SK-N-SH (cell line): ENCODE measurements around the gene TADA2B. TPM values are rescaled to one million over a fixed set of nuclear protein-coding genes. Genes with fewer than 3 reads are reported as not detected.

Experiments
- CTCF ChIA-PET: fragments of 300-600, 350-600 bp; formaldehyde crosslinking; extraction: SDS; loops from one replicate; lab custom pipeline; 2021; lab: Yijun Ruan, JAX
- POLR2A ChIA-PET: fragments of 350-600 bp; sonication (Branson Sonifier 250); formaldehyde crosslinking; extraction: SDS; loops from one replicate; lab custom pipeline; 2020; ENCODE audit warnings: antibody characterized with exemption, inconsistent platforms; lab: Yijun Ruan, JAX
- DNase-seq: peaks from one replicate; pipeline ENCODE4 v3.0.0; 2012
- H2AFZ ChIP-seq: fragments of 200-600 bp; sonication (generic); 2 replicates; pipeline ENCODE4 v1.8.1; 2016; ENCODE audit warnings: antibody characterized with exemption, mild to moderate bottlenecking, low read depth
- H3F3A ChIP-seq: fragments of 200-600 bp; sonication (generic); replicated peaks from 2 replicates; pipeline ENCODE3; 2016; ENCODE audit warnings: antibody characterized with exemption, mild to moderate bottlenecking; ENCODE audit not compliant: insufficient read depth
- H3K27ac ChIP-seq, 2 experiments: fragments of 200-500 bp in 1 of 2; fragments of 200-600 bp in 1 of 2; sonication (Bioruptor generic) in 1 of 2; sonication (generic), shearing (Covaris generic) in 1 of 2; 2 replicates each; pipeline versions ENCODE4 v1.5.1 to v1.6.1; 2014 to 2016; ENCODE audit warnings: low read depth in 2 of 2, inconsistent platforms in 1 of 2, low read length in 1 of 2, mild to moderate bottlenecking in 1 of 2, mixed read lengths in 1 of 2
- H3K27me3 ChIP-seq: fragments of 200-600 bp; sonication (generic), shearing (Covaris generic); 2 replicates; pipeline ENCODE4 v1.6.1; 2016; ENCODE audit warnings: mixed run types; ENCODE audit not compliant: insufficient read depth
- H3K36me3 ChIP-seq, 2 experiments: fragments of 200-500 bp in 1 of 2; fragments of 200-600 bp in 1 of 2; sonication (Bioruptor generic) in 1 of 2; sonication (generic) in 1 of 2; replicated peaks in 1 of 2; 2 replicates each; pipeline versions ENCODE3 to v1.5.1; 2014 to 2016; ENCODE audit warnings: low read length in 1 of 2, mild to moderate bottlenecking in 1 of 2; ENCODE audit not compliant: insufficient read depth in 2 of 2, control insufficient read depth in 1 of 2
- H3K4me1 ChIP-seq, 2 experiments: fragments of 200-500 bp in 1 of 2; fragments of 200-600 bp in 1 of 2; sonication (Bioruptor generic) in 1 of 2; sonication (generic), shearing (Covaris generic) in 1 of 2; 2 replicates each; pipeline versions ENCODE4 v1.5.1 to v1.6.1; 2014 to 2016; ENCODE audit warnings: low read depth in 1 of 2, low read length in 1 of 2, mixed run types in 1 of 2; ENCODE audit not compliant: insufficient read depth in 2 of 2, control insufficient read depth in 1 of 2
- H3K4me2 ChIP-seq: fragments of 200-600 bp; sonication (generic), shearing (Covaris generic); 2 replicates; pipeline ENCODE4 v1.6.1; 2017; ENCODE audit warnings: mixed run types
- H3K4me3 ChIP-seq, 2 experiments: fragments of 200-500 bp in 1 of 2; fragments of 200-600 bp in 1 of 2; sonication (Bioruptor generic) in 1 of 2; sonication (generic), shearing (Covaris generic) in 1 of 2; 2 replicates each; pipeline versions ENCODE4 v1.5.1 to v1.8.1; 2014 to 2016; ENCODE audit warnings: low read depth in 2 of 2, inconsistent platforms in 1 of 2, low read length in 1 of 2, mild to moderate bottlenecking in 1 of 2, mixed read lengths in 1 of 2, moderate library complexity in 1 of 2
- H3K79me2 ChIP-seq: fragments of 200-600 bp; sonication (generic); 2 replicates; pipeline ENCODE4 v1.8.1; 2017; ENCODE audit warnings: mild to moderate bottlenecking; ENCODE audit not compliant: insufficient read depth
- H3K9ac ChIP-seq: fragments of 200-600 bp; sonication (generic); 2 replicates; pipeline ENCODE4 v1.6.1; 2017; ENCODE audit warnings: mixed run types
- H3K9me2 ChIP-seq: fragments of 200-600 bp; sonication (generic); 2 replicates; pipeline ENCODE4 v1.6.1; 2017; ENCODE audit warnings: mixed run types
- H3K9me3 ChIP-seq: fragments of 200-600 bp; sonication (generic); 2 replicates; pipeline ENCODE4 v1.6.1; 2017; ENCODE audit warnings: mixed run types, mild to moderate bottlenecking, moderate library complexity
- H4K20me1 ChIP-seq: fragments of 200-600 bp; sonication (generic); 2 replicates; pipeline ENCODE4 v1.6.1; 2017; ENCODE audit warnings: mild to moderate bottlenecking, mixed run types; ENCODE audit not compliant: insufficient read depth
- EP300 ChIP-seq, 2 experiments: IDR thresholded peaks; 2 replicates each; pipeline versions ENCODE4 v1.4.0 to v1.6.1; 2012; ENCODE audit warnings: borderline replicate concordance in 1 of 2, low read depth in 1 of 2, low read length in 1 of 2
- FOSL2 ChIP-seq: IDR thresholded peaks from 2 replicates; pipeline ENCODE4 v1.4.0; 2012; ENCODE audit warnings: low read depth, mild to moderate bottlenecking, moderate library complexity, borderline replicate concordance
- FOXJ3 ChIP-seq: sonication (generic); formaldehyde crosslinking; IDR thresholded peaks from 2 replicates; pipeline ENCODE4 v1.5.1; 2020; ENCODE audit warnings: mild to moderate bottlenecking, missing genetic modification reagents
- FOXM1 ChIP-seq: IDR thresholded peaks from 2 replicates; pipeline ENCODE4 v1.4.0; 2012; ENCODE audit warnings: low read depth, mild to moderate bottlenecking
- IRF3 ChIP-seq: fragments of 150-350 bp; IDR thresholded peaks from 2 replicates; pipeline ENCODE4 v1.6.1; 2016; ENCODE audit warnings: mild to moderate bottlenecking, low read depth, low read length
- MAX ChIP-seq: IDR thresholded peaks from 2 replicates; pipeline ENCODE4 v1.4.0; 2012; ENCODE audit warnings: low read depth
- MEF2A ChIP-seq: IDR thresholded peaks from 2 replicates; pipeline ENCODE4 v1.4.0; 2012; ENCODE audit warnings: low read depth, borderline replicate concordance
- NFIC ChIP-seq: IDR thresholded peaks from 2 replicates; pipeline ENCODE4 v1.4.0; 2012; ENCODE audit warnings: borderline replicate concordance
- NRF1 ChIP-seq: IDR thresholded peaks from 2 replicates; pipeline ENCODE4 v1.6.1; 2012; ENCODE audit warnings: low read depth, mild to moderate bottlenecking, low read length
- PBX3 ChIP-seq: IDR thresholded peaks from 2 replicates; pipeline ENCODE4; 2012
- POLR2AphosphoS5 ChIP-seq: IDR thresholded peaks from 2 replicates; pipeline ENCODE4 v1.6.1; 2012; ENCODE audit warnings: low read depth, low read length
- RCOR1 ChIP-seq: fragments of 150-350 bp; IDR thresholded peaks from 2 replicates; pipeline ENCODE4 v1.6.1; 2017; ENCODE audit warnings: antibody characterized with exemption, low read length
- RFX5 ChIP-seq: IDR thresholded peaks from 2 replicates; pipeline ENCODE4 v1.6.1; 2012; ENCODE audit warnings: mild to moderate bottlenecking, improper control_type of control experiment, low read length
- RXRA ChIP-seq: IDR thresholded peaks from 2 replicates; pipeline ENCODE4 v1.4.0; 2012; ENCODE audit warnings: low read depth, mild to moderate bottlenecking, borderline replicate concordance
- SMC3 ChIP-seq: IDR thresholded peaks from 2 replicates; pipeline ENCODE4 v1.6.1; 2012; ENCODE audit warnings: low read depth, low read length, improper control_type of control experiment
- TCF12 ChIP-seq: IDR thresholded peaks from 2 replicates; pipeline ENCODE4 v1.4.0; 2012
- TEAD4 ChIP-seq: IDR thresholded peaks from 2 replicates; pipeline ENCODE4 v1.4.0; 2012; ENCODE audit warnings: mild to moderate bottlenecking, borderline replicate concordance; ENCODE audit not compliant: insufficient read depth
- WGBS: methylation state at CpG from one replicate; pipeline ENCODE4 v1.1.6; 2017; ENCODE audit warnings: low lambda C conversion rate; 5-methylcytosine and 5-hydroxymethylcytosine counted together
- polyA plus RNA-seq, 3 experiments: library from polyadenylated mRNA; depleted of rRNA; stranded (reverse); fragments of >200 nt; gene quantifications; 2 replicates each; pipeline ENCODE4 v1.2.3, GENCODE V29; 2012
- TF ChIP-seq, protein P1 (sequence below): IDR thresholded peaks from 2 replicates; pipeline ENCODE4 v1.6.1; 2012; ENCODE audit warnings: mild to moderate bottlenecking, low read depth, low read length, moderate library complexity
- TF ChIP-seq, protein P2 (sequence below): fragments of 150-350 bp; IDR thresholded peaks from 2 replicates; pipeline ENCODE4 v1.6.1; 2017; ENCODE audit warnings: antibody characterized with exemption, low read length, low read depth, borderline replicate concordance

TADA2B gene
- polyA plus RNA-seq, 1 of the 3 experiments (the other 2 are of a cell fraction) = 8.0 TPM

DNA sequence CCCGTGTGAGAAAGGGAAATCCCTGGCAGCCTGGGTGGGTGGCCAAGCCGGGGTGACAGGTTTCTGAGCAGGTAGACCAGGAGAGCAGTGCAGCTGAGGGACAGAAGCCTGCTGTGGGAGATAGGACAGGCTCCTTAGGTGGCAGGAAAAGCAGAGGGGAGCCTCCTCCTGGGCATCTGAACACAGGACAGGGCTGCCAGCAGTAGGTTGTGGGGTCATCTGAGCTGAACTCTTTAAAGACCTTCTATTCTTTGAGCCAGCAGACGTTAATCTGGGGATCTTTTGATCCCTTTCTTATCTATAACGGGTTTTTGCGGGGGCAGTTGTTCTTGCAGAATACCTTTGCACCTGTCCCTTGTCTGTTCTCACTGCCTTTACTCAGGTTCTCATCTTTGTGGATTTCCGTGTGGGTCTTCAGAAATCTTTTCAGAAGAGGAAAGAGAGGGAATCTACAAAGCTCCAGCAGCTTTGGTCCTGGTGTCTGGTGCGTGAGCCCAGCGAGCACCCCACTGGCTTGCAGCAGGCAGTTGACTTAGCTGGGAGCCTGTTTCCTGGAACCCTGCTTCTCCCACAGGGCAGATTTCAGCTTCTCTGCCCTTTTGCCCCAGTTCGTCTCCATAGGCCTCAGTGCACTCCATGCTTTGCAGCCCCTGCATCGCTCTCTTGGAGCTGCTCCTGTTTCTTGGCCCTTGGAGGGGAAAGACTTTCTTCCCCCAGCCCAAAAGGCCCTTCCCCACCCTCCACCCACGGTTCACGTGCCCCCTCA is 35.8 kb upstream of the TADA2B start:
- H3K9me3 ChIP-seq = no peaks in the 10 kb centered on the region
- CTCF ChIA-PET = interaction anchor here (0.9 to 1.9 kb wide), 5 partner anchors 9 to 287 kb away, joined by 3 to 7 read pairs (median 5); no protein-coding TSS in a partner anchor
- TF ChIP-seq SMC3 (no peak), TCF12 (no peak), TEAD4 (no peak), FOSL2 (no peak), RCOR1 (no peak), IRF3 (no peak), MAX (no peak), MEF2A (no peak), NRF1 (no peak)
- TF ChIP-seq, protein P1, sequence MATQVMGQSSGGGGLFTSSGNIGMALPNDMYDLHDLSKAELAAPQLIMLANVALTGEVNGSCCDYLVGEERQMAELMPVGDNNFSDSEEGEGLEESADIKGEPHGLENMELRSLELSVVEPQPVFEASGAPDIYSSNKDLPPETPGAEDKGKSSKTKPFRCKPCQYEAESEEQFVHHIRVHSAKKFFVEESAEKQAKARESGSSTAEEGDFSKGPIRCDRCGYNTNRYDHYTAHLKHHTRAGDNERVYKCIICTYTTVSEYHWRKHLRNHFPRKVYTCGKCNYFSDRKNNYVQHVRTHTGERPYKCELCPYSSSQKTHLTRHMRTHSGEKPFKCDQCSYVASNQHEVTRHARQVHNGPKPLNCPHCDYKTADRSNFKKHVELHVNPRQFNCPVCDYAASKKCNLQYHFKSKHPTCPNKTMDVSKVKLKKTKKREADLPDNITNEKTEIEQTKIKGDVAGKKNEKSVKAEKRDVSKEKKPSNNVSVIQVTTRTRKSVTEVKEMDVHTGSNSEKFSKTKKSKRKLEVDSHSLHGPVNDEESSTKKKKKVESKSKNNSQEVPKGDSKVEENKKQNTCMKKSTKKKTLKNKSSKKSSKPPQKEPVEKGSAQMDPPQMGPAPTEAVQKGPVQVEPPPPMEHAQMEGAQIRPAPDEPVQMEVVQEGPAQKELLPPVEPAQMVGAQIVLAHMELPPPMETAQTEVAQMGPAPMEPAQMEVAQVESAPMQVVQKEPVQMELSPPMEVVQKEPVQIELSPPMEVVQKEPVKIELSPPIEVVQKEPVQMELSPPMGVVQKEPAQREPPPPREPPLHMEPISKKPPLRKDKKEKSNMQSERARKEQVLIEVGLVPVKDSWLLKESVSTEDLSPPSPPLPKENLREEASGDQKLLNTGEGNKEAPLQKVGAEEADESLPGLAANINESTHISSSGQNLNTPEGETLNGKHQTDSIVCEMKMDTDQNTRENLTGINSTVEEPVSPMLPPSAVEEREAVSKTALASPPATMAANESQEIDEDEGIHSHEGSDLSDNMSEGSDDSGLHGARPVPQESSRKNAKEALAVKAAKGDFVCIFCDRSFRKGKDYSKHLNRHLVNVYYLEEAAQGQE = no peak
- peaks cover 3% of the 10 kb centered on the region; the same call in 1 of the 2 replicates for H3K79me2 ChIP-seq
- no peaks in the 10 kb centered on the region for H3K27me3 ChIP-seq
- no peak overlapping the region for H2AFZ ChIP-seq
- no peak overlapping the region for H3K9ac ChIP-seq
- H3K4me3 ChIP-seq = no peak overlapping the region
- POLR2A ChIA-PET = no interaction called here
- H3K4me1 ChIP-seq = no peaks in the 10 kb centered on the region
- H3K36me3 ChIP-seq = peaks cover 32 to 51% of the 10 kb centered on the region in 2 experiments
- no peaks in the 10 kb centered on the region for H3F3A ChIP-seq
- no peaks in the 10 kb centered on the region for H4K20me1 ChIP-seq
- H3K9me2 ChIP-seq = no peaks in the 10 kb centered on the region
- no peak overlapping the region for H3K27ac ChIP-seq
- H3K4me2 ChIP-seq = no peak overlapping the region
- WGBS = 95% methylated on average over 11 of the region's 12 CpGs
- DNase-seq = no peak

GRCh38 chr4:7007944-7008343 is 35.2 kb upstream of the TADA2B start:
- H3K36me3 ChIP-seq = peaks cover 36 to 51% of the 10 kb centered on the region in 2 experiments

More at GRCh38 chr4:7007944-7008343, 35.2 kb upstream of the TADA2B start:
- CTCF ChIA-PET = interaction anchor here (0.9 to 1.9 kb wide), 4 partner anchors 9 to 287 kb away, joined by 3 to 7 read pairs (median 4); no protein-coding TSS in a partner anchor
- Histone ChIP-seq H3K9me2 (no peaks in the 10 kb centered on the region), H3K27ac (no peak overlapping the region), H3K9me3 (no peaks in the 10 kb centered on the region), H3F3A (no peaks in the 10 kb centered on the region), H3K27me3 (no peaks in the 10 kb centered on the region), H4K20me1 (no peaks in the 10 kb centered on the region), H3K9ac (no peak overlapping the region), H3K4me1 (peaks cover 0 to under 1% of the 10 kb centered on the region in 2 experiments; a peak in 1 of 4 replicates), H3K4me3 (no peak overlapping the region), H3K79me2 (peaks cover 3% of the 10 kb centered on the region; the same call in 1 of the 2 replicates), H3K4me2 (no peak overlapping the region), H2AFZ (no peak overlapping the region)
- no peak for DNase-seq
- TF ChIP-seq RXRA (no peak), TEAD4 (no peak), SMC3 (no peak), NFIC (no peak), FOSL2 (no peak), POLR2AphosphoS5 (no peak), MAX (no peak), PBX3 (no peak), RFX5 (no peak), FOXJ3 (CRISPR knock-in tag) (no peak), TCF12 (no peak), NRF1 (no peak), FOXM1 (no peak), EP300 (IDR thresholded peaks at IDR 0.05; ENCODE audit: borderline replicate concordance in 1 of 2, low read depth in 1 of 2, low read length in 1 of 2) (no peak)
- TF ChIP-seq, protein P2, sequence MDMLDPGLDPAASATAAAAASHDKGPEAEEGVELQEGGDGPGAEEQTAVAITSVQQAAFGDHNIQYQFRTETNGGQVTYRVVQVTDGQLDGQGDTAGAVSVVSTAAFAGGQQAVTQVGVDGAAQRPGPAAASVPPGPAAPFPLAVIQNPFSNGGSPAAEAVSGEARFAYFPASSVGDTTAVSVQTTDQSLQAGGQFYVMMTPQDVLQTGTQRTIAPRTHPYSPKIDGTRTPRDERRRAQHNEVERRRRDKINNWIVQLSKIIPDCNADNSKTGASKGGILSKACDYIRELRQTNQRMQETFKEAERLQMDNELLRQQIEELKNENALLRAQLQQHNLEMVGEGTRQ = no peak
- POLR2A ChIA-PET = no interaction called here
- 88% methylated on average over 2 of the region's 2 CpGs for WGBS
